ENCODE measurements around the gene CHDH. TPM values are rescaled to one million over a fixed set of nuclear protein-coding genes. Genes with fewer than 3 reads are reported as not detected.

The CHDH gene, protein sequence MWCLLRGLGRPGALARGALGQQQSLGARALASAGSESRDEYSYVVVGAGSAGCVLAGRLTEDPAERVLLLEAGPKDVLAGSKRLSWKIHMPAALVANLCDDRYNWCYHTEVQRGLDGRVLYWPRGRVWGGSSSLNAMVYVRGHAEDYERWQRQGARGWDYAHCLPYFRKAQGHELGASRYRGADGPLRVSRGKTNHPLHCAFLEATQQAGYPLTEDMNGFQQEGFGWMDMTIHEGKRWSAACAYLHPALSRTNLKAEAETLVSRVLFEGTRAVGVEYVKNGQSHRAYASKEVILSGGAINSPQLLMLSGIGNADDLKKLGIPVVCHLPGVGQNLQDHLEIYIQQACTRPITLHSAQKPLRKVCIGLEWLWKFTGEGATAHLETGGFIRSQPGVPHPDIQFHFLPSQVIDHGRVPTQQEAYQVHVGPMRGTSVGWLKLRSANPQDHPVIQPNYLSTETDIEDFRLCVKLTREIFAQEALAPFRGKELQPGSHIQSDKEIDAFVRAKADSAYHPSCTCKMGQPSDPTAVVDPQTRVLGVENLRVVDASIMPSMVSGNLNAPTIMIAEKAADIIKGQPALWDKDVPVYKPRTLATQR
- polyA plus RNA-seq (2012; ENCODE audit: insufficient read depth, insufficient read length) = not detected

DNA sequence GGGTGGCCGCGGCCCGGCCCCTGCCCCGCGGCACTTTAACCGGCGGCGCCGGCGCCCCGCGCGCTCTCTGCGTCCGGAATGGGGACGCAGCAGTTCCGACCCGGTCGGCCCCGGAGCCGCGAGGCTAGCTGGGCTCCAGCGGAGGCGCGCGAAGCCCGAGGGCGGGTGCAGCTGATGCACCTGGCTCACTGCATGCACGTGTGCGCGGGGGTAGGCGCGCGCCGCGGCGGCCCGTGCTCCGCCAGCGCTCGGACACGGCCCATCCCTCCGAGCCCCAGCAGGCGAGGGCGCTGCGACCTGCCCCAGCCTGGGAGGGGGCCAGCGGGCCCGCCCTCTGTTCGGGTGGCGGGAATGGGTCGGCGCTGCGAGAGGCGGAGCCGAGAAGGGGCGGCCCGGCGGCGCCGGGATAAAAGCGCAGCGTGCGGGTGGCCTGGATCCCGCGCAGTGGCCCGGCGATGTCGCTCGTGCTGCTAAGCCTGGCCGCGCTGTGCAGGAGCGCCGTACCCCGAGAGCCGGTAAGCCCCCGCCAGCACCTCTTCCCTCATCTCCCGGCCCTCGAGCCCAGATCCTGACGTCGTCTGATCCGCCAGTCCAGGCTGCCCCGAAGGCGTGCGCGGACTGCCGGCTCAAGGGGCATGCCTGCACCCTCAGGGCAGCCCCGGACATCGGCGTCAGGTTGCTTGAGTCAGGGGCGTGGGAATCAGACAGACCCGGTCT lies at the start of gene CHDH, which contains the start of gene IL17RB:
TSS of gene CHDH (minus strand) at position 286 of the 717 bp plus-strand sequence. CDS start 22,411 bp downstream, outside the sequence.
TSS of gene IL17RB (plus strand) at position 435 of the 717 bp plus-strand sequence. CDS start at position 456, 21 bp downstream.
- H3K4me3 ChIP-seq (ENCODE audit: low read length) = no peak within 1 kb of the TSS
- DNase-seq (ENCODE audit: low read depth, low spot score) = no peak

DNA sequence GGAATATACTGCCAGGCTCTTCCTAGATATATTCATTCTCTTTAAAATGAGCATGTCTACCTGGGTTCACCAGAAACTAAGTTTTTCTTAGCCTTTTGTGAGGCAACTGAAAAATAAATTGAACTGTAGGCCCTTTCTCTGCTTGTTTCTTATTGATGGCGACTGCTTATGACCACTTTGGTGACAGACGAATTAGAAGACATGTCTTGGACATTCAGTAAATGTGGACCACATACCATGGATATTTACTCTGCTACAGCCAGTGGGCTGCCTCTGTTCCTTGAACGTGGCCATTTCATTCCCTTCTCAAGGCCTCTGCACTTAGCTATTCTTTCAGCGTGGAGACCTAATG lies 46.0 kb upstream of the CHDH start:
- DNase-seq (ENCODE audit: low read depth, low spot score) = no peak
- peak overlapping the region; percentile 69 for H3K4me3 ChIP-seq (ENCODE audit: low read length)

DNA sequence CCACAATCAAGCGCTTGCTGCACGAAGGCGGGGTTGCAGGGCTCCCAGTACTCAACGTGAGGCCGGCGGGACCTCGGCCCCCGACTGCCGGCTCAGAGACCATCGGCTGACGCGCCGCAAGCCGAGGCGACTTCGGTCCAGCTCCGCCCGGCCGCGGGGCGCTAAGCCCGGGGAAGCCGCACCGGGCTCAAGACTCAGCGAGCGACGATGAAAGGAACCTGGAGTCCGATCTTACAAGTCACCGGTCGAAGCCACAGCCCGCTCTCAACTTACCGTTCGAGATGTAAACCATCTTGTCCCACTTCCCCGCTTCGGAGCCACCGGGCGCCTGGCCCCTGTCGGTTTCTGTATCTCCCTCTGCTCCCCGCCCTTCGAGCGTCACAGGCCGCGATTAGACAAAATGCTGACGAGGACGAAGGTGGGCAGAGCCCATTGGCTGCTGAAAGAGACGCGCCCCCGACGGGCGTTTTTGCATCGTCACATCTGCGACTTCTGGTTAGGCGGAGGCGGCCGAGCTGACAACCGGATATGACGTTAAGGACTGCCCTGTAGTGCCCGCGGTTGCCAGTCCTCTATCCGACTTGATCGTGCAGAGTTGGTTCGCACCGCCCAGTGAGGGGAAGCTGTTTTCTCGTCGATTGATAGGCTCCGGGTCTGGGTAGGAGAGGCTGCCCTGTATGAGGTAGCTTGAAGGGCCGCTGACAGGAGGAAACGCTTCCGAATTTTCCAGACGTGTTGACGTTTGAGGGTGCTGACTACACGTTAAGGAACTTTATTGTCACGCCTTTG lies 45.5 kb upstream of the CHDH start, which contains the start of gene SELENOK:
TSS of gene SELENOK (minus strand) at position 363 of the 789 bp plus-strand sequence.
- H3K4me3 ChIP-seq (ENCODE audit: low read length) = peak within 1 kb of the TSS; percentile 69
- DNase-seq (ENCODE audit: low read depth, low spot score) = peak; percentile 98

DNA sequence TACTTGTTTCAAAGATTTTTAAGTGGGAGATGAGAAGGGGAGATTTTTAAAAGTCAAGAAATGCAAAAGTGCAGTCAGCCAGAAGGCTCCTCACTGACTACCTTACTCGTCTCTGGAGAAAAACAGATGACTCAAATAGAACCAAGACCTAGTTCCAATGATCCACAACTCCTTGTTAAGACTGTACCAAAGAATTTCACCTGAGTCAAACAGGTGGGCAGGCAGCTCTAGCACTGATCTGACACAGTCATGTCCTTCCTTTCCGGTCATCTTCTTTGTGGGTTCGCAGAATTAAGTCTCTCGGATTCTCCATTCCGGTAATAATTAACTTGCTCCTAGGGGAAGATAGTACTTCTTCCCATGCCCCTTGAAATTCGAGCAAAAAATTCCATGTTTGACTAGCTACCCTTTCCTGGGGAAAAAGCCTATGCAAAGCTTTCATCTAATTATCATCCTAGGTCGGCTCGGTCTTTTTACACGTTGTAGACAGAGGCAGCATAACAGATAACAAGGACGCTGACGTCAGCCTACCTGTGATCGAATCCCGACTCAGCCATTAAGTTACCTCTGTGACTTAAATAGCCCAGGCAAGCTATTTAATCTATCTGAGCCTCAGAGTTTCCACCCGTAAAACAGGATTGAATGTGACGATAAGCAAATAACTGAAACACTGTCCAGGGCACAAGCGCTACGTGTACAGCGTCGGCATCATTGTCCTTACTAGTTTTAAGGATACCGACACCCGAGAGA lies 44.7 kb upstream of the CHDH start:
- H3K4me3 ChIP-seq (ENCODE audit: low read length) = peak overlapping the region; percentile 69
- DNase-seq (ENCODE audit: low read depth, low spot score) = peak; percentile 23

DNA sequence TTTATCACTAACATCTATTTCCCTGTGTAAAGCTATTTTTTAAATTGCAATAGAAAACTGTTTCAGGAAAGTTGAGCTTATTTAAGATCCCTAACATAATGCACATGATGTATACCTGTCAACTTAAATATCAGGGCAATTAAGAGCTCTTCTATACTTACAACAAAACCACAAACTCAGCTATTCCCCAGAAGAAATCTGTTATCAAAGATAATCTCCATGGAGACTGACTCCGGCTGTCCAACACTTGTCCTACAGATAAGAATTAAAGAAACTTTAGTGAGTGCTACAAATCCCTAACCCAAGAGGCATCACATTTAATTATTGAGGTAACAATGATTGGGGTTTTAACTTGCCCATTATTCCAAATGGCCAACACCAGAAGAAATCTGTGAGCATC lies 42.0 kb upstream of the CHDH start:
- DNase-seq (ENCODE audit: low read depth, low spot score) = no peak
- H3K4me3 ChIP-seq (ENCODE audit: low read length) = no peak overlapping the region

DNA sequence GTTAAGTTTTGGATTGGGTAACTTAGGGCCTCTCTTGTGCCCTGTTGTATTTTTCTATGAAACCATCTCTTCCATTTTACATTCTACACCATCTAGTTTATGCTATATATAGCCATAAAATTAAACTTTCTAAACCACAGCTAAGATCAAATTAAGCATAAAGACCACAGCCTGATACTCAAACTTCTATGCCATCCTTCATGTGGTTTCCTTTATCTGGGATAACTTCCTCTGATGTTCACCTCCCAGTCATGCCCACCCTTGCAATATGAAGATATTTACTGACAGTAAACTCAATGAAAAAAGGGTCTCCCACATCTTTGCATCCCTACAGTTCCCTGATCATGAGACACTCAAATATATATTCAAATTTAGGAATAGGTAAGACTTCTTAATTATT lies 41.2 kb upstream of the CHDH start:
- peak; percentile 72 for DNase-seq (ENCODE audit: low read depth, low spot score)

DNA sequence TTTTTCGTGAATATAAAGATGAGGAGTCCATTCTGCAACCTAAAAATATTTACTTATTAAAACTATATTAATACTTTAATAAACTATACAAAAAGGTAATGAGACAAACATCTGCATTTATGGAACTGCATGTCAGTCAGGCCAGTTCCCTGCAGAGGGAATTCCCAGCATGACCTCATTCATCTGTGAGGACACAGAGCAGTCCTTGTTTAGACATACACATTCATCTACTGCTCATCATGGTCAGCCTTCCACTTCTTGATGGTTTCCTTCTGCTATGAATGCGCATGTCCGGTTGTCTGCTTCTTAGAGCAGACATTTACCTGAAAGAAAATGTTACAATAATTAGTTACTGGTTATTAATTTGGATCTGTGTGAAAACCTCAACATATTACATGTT lies 39.0 kb upstream of the CHDH start:
- no peak overlapping the region for H3K4me3 ChIP-seq (ENCODE audit: low read length)
- DNase-seq (ENCODE audit: low read depth, low spot score) = no peak

More for the DNA sequence above, 41.2 kb upstream of the CHDH start:
- no peak overlapping the region for H3K4me3 ChIP-seq (ENCODE audit: low read length)

DNA sequence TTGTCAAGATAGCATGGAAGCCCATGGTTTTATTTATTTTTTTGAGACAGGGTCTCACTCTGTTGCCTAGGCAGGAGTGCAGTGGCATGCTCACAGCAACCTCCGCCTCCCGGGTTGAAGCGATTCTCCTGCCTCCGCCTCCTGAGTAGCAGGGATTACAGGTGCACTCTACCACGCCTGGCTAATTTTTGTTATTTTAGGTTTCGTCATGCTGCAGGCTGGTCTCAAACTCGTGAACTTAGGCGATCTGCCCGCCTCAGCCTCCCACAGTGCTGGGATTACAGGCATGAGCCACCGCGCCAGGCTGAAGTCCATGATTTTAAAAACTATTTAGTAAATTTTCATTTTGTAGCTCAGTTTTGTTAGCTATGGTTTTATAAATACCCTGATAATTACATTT lies 38.4 kb upstream of the CHDH start:
- DNase-seq (ENCODE audit: low read depth, low spot score) = no peak
- no peak overlapping the region for H3K4me3 ChIP-seq (ENCODE audit: low read length)

DNA sequence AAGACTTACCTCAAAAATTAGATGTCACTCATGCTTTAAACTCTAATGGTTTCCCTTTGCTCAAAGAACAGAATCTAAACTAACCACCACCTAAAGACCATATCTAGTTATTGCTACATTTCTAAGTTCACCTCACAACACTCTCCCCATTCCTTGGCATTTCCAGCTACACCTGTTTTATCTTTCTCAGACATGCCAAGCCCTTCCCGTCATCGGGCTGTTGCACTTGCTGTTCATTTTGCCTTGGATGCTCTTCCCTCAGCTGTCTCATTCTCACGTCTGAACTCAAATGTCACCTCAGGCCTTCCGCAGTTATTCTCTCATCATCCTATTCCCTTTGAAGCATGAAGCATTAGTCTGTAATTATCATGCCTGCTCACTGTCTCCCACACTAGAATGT lies 36.8 kb upstream of the CHDH start:
- no peak overlapping the region for H3K4me3 ChIP-seq (ENCODE audit: low read length)
- no peak for DNase-seq (ENCODE audit: low read depth, low spot score)

DNA sequence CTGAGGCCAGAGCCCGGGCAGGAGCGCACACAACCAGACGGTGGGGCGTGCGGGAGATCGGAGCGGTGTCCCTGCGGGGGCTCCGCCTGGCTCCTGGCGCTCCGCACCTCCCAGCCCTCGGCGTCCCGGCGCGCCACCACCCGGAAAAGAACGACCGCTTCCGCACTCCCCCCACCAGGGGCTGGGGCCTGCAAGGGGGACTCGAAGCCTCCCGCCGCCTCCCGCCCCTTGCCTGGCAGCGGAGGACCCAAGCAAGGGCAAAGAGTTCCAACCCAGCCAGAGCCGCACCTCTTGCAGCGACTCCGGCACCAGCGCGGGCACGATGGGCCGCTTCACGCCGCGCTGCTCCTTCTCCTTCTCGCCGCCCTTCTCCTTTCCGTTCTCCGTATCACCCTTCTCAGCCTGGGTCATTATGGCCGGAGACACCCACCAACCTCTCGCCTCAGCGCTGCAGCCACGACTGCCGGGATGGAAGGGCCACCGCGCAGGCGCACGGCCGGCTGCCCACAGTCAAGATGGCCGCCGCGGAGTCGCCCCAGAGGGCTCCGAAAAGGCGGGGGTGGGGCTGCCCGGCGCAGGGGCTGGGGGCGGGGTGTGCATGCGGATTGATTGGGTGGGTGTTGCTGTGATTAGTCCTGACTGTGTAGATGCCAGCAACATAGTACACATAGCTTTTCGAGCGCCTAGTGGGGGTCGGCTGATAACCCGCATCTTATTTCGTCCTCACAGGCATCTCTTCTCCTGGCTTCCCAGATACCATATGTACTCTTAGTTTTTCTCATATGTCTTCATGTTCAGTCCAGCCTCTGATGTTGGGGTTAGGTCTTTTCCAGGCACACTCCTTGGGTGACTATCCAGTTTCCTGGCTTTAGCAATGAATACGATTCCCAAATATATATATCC lies 35.7 kb upstream of the CHDH start, which contains the start of gene ACTR8:
TSS of gene ACTR8 (minus strand) at position 462 of the 903 bp plus-strand sequence. CDS start at position 411, 51 bp downstream.
- DNase-seq (ENCODE audit: low read depth, low spot score) = peak; percentile 73
- peak within 1 kb of the TSS; percentile 81 for H3K4me3 ChIP-seq (ENCODE audit: low read length)

DNA sequence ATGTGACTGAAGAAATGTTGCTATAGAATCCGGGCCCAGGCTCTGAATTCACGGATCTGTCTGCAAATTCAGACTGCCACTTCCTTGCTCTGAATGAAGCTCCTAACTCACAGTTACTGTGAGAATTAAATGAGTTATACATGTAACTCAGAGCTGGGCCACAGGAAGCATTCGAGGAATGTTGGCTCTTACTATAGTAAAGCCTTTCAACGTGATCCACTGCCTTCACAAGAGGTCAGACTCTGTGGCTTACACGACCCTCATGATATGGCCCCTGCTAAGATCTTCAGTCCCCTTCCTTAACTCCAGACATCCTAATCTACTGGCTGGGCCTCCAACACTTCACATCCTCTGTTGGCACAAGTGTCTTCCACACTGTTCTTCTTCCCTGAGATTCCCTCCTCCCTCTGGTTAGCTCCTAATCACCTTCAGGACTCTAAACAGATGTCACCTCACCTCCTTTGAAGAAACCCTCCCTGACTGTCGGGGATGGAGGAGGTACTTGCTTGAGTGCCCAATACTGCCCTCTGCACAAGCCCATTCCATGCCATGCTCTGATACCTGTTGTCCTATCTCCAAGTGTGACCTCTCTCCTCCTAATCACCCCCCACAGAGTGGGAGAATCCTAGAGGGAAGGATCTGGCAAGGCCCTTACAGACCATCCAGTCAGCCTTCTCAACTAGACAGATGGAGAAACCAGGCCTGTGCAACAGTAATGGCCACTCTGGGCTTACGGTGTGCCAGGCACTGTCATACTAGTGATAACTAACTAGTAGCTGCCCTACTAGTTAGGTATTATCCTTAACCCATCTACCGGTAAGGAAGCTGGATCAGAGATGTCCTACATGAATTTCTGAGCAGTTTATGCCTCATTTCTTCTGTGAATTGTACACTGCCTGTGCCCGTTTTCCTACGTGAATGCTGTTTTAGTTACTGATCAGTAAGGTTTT lies 34.5 kb upstream of the CHDH start:
- H3K4me3 ChIP-seq (ENCODE audit: low read length) = peak overlapping the region; percentile 81
- DNase-seq (ENCODE audit: low read depth, low spot score) = no peak

DNA sequence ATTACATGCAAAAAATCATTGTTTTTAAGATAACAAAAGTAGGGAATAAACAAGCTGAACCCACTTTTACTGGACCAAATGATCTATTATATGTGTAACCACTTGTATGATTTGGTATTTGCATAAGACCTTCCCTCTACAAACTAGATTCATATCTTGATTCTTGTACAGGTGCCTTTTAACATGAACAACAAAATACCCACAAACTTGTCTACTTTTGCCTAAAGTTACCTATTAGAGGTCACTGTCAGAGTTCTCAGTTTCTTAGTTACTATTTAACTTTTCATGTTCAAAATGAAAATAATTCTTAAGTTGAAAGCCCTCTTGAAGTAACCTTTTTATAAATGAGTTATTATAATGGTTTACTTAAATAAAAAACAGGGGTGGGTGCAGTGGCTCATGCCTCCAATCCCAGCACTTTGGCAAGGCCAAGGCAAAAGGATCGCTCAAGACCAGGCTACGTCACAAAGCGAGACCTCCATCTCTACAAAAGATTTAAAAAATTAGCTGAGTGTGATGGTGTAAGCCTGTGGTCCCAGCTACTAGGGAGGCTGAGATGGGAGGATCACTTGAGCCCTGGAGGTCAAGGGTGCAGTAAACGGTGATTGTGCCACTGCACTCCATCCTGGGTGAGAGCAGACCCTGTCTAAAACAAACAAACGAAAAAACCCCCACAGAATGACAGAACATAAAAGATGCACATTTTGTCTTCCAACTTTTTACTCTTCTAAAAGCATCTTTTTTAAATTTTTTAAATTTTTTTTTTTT lies 19.7 kb upstream of the CHDH start:
- no peak overlapping the region for H3K4me3 ChIP-seq (ENCODE audit: low read length)
- no peak for DNase-seq (ENCODE audit: low read depth, low spot score)

DNA sequence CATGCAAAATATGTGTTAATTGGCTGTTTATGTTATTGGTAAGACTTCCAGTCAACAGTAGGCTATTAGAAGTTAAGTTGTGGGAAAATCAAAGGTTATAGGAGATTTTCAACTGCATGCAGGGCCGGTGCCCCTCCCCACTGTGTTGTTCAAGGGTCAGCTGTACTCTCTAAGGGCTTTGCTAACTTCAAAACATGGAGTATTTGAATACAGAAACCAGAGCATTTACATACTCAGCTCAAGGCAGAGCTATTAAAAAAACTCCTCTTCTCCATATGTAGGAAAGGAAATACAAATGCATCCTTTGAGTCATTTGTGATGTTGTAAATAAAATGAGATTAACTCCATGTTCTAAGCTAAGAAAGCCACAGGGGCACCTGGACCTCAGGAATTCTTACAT lies 16.9 kb upstream of the CHDH start:
- no peak for DNase-seq (ENCODE audit: low read depth, low spot score)
- H3K4me3 ChIP-seq (ENCODE audit: low read length) = no peak overlapping the region

DNA sequence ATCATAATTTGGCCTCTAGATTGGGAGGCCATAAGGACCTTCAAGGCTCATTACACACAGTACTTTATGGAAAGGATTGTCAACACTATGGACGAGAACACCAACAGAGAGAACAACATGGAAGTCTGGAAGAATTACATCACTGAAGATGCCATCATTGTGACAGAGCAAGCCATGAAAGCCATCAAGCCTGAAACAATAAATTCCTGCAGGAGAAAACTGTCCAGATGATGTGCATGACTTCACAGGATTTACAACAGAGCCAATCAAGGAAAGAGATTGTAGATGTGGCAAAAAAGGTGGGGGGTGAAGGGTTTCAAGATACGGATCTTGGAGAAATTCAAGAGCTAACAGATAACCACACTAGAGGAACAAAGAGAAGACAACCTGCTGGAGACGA lies 16.0 kb upstream of the CHDH start:
- no peak overlapping the region for H3K4me3 ChIP-seq (ENCODE audit: low read length)
- no peak for DNase-seq (ENCODE audit: low read depth, low spot score)

DNA sequence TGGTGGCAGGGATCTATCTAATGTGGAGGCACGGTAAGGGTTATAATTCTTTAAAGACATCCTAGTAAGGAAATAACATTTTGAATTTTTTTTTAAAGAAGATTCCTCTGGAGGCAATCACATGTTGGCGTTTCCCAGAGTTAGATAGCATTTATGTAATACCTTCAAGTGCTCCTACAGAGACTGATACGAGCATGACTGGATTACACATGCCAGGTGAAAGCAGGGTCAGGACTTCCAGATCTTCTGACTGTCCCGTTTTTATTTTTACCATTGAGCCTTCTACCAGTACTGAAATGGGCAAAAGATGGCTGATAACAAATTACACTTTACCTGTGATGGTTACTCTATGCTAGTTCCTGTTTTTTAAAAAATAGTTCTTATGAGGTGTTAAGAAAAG lies 14.0 kb upstream of the CHDH start:
- no peak for DNase-seq (ENCODE audit: low read depth, low spot score)
- no peak overlapping the region for H3K4me3 ChIP-seq (ENCODE audit: low read length)

DNA sequence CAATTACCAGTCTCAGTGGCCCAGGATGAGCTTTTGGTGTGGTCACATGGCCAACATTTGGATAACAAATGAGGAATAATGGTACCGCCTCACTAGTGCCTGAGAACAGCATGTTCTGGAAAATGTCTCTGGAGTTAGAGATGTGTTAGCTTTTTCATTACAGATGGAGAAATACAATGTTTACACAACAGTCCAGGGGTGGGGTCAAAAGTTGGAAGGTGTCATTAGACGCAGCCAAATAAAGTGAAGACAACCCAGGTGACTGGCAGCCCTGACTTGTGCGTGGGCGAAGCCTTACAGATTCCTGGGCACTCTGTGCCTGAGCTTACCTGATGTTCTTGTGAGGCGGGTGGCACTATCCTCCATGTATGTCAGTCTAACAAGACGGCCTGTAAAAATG lies 13.0 kb upstream of the CHDH start:
- no peak for DNase-seq (ENCODE audit: low read depth, low spot score)
- H3K4me3 ChIP-seq (ENCODE audit: low read length) = no peak overlapping the region
